Measurements from ENCODE around the gene CCDC57.

The CCDC57 gene

DNA sequence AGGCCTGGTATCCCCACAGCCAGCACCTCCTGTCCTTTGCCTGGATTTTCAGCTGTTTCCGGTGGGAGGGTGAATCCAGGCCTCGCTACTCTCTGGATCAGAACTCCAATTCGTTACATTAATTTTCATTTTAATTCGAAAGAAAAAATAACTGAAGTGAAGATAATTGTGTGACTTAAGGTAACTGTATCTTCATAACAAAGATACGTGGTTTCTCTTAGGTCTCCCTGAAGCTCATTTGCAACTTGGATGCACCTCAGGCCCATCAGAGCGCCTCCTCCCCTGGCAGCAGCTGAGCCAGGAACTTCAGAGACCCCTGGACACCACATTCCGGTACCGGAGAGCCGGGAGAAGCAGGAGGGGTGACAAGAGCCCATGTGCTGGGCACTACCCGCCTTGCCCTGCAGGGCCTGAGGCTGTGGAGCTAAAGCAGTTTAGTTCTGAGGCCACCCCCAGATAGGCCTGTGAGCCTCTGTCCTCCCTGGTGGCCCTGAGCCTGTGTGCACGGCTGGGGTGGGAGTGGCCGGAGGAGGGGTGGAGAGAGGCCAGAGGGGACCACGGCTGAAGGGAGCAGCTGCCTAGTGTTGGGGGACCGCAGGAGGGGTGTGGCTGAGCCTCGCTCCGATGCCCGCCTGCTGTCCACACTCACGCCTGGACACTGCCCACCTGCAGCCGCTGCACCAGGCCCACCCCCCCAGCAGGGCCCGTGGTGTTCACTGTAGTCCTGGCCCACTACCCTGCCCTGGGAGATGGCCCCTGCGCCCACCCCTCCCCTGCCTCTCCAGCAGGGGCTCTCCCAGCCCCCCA is 135.7 kb downstream of the CCDC57 start:
- no peak for DNase-seq

GRCh38 chr17:82076018-82076784 is 136.4 kb downstream of the CCDC57 start:
- DNase-seq: no peak

DNA sequence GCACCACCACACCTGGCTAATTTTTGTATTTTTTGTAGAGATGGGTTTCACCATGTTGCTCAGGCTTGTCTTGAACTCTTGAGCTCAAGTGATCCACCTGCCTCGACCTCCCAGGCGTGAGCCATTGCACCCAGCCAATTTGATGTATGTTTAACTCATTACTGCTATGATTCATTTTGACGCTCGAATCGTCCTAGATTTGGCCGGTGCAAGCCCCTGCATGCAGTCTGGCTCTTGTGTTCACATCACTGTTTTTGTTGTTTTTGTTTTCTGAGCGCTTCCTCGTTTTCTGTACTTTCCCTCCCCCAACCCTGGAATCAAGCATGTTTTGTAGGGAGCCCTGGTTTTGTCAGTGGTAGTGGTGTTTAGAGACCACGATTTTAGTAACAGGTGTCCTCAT is 139.2 kb downstream of the CCDC57 start:
- no peak for DNase-seq

DNA sequence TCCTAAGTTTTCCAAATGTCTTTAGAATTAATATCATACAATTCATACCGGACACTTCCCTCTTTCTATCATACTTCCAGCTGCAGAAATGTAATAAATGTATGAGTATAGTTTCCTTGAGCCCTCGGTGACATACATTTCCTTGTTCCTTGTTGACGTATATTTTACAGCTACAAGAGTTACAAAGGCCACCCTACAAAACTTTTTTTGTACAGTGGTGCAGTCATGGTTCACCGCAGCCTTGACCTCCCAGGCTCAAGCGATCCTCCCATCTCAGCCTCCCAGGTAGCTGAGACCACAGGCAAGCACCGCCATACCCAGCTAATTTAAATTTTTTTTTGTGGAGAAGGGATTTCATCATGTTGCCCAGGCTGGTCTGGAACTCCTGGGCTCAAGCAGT is 139.8 kb downstream of the CCDC57 start:
- no peak for DNase-seq

GRCh38 chr17:82070611-82071010 is 142.0 kb downstream of the CCDC57 start:
- no peak for DNase-seq

DNA sequence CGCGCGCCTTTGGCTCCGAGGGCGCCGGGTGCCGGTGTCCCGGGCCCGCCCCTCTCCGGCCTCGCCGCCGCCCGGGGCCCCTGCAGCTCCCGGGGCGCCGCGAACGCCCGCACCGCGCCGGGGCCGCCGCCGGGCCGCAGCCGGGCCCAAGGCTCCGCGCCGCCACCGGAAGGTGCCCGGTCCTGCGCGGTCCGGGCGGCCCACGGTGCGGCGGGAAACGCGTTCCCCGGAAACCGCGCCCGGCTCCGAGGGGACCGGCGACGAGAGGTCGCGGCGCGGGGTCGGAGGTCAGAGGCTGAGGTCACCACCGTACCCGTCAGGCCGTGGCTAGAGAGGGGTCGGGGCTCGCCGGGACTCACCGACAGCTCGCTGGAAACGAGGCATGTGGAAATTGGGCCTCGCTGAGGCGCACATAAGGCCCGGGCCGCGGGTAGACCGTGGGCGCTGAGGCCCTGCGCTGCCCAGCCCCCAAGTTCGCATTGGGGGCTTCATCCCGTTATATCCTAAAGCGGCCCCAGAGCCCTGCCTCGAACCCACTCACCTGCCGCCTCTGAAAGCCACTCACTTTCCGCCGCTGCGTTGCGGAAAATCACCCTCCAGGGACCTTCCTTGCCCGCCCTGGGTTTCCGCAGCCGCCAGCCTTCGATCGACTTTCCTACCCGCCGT is 146.9 kb downstream of the CCDC57 start, which contains the start of gene DUS1L:
Gene DUS1L, minus strand, starts transcription at position 167 of the 666 bp plus-strand sequence. CDS start 745 bp downstream, outside the sequence.
- DNase-seq: no peak

GRCh38 chr17:82065193-82065637 is 147.4 kb downstream of the CCDC57 start:
- DNase-seq: no peak

DNA sequence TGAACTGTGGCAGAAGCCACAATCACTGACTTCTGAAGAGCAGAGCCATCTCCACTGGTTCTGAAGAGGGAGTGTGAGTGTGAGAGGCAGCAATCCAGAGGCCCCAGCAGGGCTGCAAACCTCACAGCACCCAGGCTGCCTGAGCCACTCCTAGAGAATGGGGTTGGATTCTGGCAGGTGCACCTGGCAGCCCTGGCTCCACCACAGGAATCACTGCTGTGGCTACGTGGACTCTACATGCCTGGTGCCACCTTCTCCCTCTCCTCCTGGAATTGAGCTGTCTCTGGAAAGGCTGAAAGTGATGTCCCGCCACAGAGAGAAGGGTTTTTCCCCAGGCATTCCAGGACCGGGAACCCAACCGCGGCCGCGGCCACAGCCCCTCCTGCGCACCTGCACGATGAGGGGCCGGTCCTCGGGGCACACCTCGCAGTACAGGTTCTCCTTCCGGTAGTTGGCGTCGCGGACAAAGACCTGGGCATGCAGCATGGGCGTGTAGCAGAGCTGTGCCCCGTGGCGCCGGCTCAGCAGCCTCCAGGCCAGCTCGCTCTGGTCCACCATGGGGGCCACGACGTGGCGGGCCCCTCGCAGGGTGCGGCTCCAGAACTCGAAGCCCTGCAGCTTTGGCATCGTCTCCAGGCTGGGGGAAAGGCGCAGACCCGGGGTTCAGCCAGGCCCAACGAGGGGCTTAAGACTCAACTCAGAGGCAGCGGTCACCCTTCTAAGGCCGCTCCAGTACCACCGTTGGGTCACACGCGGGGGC is 148.0 kb downstream of the CCDC57 start:
- DNase-seq: no peak

GRCh38 chr17:82063424-82064415 is 148.9 kb downstream of the CCDC57 start:
- no peak for DNase-seq

DNA sequence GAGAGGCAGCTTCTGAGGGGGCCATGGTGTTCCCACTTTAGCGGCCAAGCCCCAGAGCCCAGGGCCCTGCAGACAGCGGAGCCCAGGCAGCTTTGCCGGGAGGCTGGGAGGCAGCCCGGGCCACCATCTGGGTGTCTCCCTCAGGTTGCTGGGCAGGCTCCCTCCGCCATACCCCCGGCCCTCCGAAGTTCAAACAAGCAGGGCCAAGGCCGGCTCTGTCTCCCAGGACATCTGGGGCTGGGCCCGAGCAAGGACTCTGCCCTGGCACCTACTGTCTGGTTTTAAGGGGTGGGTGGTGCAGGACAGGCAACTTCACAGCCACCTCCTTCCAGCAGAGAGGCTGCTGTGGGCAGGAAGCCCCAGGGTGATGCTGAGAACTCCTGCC is 149.7 kb downstream of the CCDC57 start:
- no peak for DNase-seq

- peak; percentile 33 for DNase-seq
Observed at GRCh38 chr17:82062076-82062983, 150.3 kb downstream of the CCDC57 start.

GRCh38 chr17:82061047-82061925 is 151.4 kb downstream of the CCDC57 start:
- no peak for DNase-seq

DNA sequence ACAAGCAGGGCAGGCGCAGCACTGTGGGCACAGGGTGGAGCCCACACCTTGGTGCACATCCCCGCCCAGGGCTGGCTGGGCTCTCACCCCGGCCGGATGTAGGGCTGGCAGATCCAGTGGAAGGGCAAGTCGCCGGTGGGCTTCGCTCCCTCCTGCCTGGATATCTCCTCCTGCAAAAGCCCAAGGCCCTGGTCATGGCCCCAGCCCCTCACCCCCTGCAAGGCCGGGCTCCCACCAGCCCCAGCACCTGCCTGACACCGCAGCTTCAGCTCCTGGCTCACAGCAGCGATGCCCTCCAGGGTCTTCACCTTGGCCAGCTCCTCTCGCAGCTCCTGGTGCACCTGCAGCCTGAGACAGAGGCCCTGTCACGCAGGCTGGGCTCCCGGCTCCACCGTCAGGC is 152.0 kb downstream of the CCDC57 start:
- DNase-seq: no peak

DNA sequence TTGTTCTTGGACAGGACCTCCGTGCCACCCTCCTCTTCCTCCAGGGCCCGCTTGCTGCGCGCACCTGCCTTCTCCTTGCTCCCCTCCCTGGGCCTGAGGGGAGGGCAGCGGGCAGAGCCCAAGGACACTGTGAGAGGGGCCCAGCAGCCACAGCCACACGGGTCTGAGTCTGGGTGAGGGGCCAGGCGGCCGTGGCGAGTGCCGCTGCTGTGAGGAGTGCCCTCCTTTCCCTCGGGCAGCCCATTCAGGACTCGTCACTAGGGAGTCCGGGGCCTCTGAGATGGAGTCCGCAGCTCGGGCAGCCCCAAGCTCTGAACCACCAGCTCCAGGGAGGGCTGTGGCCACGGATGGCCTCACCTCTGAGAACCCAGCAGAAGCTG is 152.7 kb downstream of the CCDC57 start:
- DNase-seq: no peak

DNA sequence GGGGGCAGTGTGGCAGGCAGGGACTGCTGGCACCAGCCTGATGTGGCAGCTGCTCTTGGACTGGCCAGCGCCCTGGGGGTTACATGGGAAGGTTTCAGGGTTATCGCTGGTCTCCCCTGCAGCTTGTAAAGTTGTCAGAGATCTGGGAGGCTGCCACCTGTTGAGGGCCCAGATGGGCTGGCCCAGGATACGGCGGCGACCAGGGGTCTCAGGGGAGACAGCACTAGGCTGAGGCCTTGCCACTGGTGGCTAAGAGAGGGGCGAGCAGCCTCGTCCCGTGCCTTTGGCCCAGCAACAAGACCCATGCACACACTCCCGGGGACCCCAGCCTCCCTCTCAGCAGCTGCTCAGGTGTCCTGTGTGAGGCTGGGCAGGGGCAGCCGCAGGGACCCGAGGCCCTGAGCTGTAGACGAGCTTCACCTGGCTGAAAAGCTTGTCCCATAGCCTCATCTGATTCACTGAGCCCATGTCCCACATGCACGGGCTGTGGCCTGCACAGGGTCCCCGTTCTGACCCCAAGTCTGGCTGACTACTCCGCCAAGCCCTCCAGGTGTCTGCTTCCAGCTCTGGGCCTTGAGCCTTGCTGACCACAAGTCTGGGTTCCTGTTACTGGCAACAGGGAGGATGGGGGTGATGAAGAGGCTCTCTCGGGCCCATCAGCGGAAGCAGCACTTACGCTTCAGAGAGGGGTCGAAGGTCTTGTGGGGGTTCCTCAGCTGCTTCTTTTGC is 153.2 kb downstream of the CCDC57 start:
- DNase-seq: no peak

- no peak for DNase-seq
Observed at GRCh38 chr17:82058855-82059249, 153.8 kb downstream of the CCDC57 start.

DNA sequence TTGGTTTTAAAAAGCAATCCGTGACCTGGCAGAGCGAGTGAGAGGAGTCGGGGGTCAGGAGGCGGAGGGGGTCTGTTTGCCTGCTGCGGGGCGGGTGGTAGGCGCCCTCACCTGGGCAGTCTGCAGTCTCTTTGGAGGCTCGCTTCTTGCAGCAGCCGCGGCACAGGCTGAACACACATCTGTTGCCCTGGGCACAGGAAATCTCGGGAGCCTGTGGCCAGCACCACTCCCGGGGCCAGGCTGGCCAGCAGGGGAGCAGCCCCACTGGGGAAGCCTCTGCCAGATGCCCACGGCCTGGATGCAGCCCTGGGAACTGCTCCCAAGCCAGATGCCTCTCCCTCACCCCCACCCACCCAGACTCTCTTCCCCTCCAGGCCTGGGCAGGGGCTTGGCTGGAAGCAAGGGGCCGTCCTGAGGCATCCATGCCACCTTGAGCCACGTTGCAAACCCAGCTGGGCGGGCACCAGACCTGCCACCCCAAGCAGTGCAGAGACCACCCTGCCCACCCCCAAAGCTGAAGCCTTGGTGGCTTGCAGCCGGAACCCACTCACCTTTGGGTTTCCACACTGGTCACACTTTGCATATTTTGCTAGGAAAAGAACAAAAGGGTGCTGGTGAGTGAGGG is 154.3 kb downstream of the CCDC57 start:
- DNase-seq: no peak
